ACHN (cell line): ENCODE data around the gene SORBS1.

ENCODE experiments used
- DNase-seq: peaks from one replicate; pipeline ENCODE4 v3.0.0-alpha.2; 2015
- in situ Hi-C: cut with HindIII; loops from 2 replicates; pipeline ENCODE4 v1.10.0; 2017; ENCODE audit warnings: low sequenced_read_pairs, low pct_ligation_motif_present, low pct_unique_long_range_greater_than_20kb

SORBS1 gene

GRCh38 chr10:95411635-95412034, 149.5 kb downstream of the SORBS1 start:
- in situ Hi-C loops, result loop anchor here (25.0 kb wide), 1 partner anchor 201 kb away; no protein-coding TSS in a partner anchor
- no peak for DNase-seq

DNA sequence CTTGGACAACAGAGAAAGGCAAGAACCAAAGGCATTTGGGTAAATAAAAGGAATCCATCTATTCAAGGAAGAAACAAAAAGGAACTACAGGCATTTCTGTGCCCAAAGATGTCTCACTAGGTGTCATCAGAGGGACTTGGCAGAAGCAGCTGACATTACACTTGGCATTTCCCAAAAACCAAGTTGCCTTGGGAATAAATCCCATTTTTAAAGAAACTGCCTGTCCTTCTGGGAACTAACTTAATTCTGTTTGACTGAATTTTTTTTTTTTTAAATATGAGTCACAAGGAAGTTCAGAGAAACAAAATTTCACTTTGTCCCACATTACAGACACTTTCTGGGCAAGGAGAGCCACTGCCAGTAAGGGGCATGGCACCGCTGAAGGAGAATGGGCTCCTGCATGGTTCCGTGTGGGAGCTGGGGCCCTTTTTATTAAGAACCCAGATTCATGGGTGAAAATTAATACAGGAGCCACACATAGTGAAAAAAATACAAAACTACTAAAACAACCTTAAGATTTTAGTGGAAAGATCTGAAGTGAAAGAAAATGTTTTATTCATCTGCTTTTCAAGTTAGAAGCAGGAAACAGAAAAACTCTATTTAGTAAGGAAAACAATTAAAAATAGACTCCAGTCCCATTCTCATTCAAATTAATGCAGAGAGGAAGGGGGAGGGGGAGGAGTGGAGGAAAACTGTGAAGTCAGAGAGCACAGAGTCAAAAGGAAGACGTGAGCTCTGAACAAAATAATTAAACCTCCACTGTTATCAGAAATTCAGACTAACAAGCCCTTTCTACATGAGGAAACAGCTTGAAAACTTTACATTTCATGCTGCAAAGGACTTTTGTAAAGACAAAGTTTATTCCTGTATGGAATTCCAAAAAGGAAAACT, 151.9 kb downstream of the SORBS1 start:
- no peak for DNase-seq
- in situ Hi-C loops, result loop anchor here (25.0 kb wide), 1 partner anchor 203 kb away; no protein-coding TSS in a partner anchor

DNA sequence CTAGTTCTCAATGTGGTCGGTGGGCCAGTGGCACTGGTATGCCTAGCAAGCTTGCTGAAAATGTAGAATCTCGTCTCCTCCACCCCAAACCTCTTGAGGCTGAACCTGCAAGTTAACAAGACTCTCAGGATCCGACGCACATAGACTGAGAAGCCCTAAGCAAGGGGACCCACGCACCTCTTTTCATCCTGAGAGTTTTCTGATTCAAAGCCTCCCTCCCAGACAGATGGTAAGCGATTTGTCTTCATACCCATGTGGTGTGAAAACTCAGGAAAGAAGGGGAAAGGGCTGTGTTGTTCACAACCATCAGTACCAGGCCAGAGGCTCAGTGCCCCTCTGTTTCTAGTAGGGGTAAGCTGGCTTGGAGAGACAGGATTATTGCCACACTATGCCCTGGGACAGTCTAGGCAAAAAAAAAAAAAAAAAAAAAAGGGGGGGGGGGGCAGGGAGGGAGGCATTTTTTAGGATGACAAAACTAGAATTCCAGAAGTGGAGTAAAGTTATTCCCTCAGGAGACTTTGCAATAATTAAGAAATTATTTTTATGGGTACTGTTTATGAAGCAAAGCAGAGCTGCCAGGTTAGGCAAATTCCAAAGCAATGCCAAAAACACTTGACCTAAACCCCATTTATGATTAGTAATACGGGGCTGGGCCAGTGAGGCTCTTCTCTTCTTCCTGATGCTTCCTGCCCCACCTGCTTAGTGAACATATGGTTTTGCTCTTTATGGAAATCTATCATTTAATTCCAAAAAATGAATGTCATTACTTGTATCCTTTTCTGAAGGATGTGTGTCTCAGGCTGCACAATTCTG, 152.8 kb downstream of the SORBS1 start:
- no peak for DNase-seq
- in situ Hi-C loops, result loop anchor here (25.0 kb wide), 1 partner anchor 204 kb away; no protein-coding TSS in a partner anchor

GRCh38 chr10:95407546-95407945, 153.6 kb downstream of the SORBS1 start:
- DNase-seq, result no peak
- in situ Hi-C loops, result loop anchor here (25.0 kb wide), 1 partner anchor 205 kb away; no protein-coding TSS in a partner anchor

GRCh38 chr10:95406651-95407280, 154.4 kb downstream of the SORBS1 start:
- no peak for DNase-seq
- in situ Hi-C loops, result loop anchor here (25.0 kb wide), 1 partner anchor 206 kb away; no protein-coding TSS in a partner anchor

DNA sequence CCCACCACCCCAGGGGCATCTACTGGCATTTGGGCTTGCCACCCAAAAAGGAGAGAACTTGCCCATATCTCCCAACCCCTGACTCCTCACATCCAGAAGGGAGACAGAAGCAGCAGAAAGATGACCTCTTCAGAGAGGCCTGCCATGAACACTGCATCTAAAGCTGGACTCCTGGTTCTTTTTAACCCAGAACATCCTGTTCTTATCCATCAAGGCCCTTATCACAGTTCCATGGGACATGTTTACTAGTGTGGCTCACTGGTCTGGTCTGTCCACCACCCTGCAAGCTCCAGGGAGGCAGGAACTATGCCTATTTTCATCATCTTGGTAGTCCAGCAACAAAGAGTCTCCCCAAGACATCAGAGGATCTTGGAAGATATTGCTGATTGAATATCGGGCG, 155.5 kb downstream of the SORBS1 start:
- no peak for DNase-seq

DNA sequence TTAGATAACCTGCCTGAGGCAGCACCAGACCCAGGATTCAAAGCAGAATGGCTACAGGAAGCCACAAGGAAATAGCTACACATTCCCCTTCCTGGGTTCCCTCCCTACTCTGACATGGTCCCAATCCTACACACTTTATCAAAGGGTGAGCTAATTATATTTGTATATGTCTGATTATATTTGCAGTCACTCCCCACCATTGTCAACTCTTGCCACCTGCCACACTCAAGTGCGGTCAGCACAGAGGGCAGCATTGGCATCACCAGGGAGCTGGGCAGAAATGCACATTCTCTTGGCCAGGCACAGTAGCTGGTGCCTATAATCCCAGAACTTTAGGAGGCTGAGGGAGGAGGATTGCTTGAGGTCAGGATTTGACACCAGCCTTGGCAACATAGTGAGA, 156.3 kb downstream of the SORBS1 start:
- in situ Hi-C loops, result loop anchor here (25.0 kb wide), 1 partner anchor 207 kb away; no protein-coding TSS in a partner anchor
- no peak for DNase-seq

More for the DNA sequence above, 155.5 kb downstream of the SORBS1 start:
- in situ Hi-C loops, result loop anchor here (25.0 kb wide), 1 partner anchor 207 kb away; no protein-coding TSS in a partner anchor

DNA sequence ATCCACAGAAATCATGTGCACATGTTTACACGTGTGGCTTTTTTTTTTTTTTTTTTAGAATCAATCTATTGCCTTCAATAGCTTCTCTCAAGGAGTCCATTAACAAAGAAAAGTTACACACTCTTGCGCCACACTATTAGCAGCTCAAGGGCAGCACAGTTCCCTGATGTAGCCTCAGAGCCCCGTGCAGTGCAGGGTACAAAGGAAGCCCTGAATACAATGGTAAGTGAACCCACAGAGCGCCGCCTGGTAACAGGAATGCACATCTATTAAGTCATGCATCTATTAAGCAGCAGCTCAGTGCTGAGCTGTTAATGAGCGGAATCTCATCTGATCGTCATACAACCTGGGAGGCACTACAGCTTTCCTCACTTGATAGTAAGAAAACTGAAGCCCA, 156.7 kb downstream of the SORBS1 start:
- no peak for DNase-seq
- in situ Hi-C loops, result loop anchor here (25.0 kb wide), 1 partner anchor 208 kb away; no protein-coding TSS in a partner anchor

GRCh38 chr10:95403700-95404461, 157.3 kb downstream of the SORBS1 start:
- in situ Hi-C loops, result loop anchor here (25.0 kb wide), 1 partner anchor 208 kb away; no protein-coding TSS in a partner anchor
- DNase-seq, result no peak

- DNase-seq, result no peak
- in situ Hi-C loops, result loop anchor here (25.0 kb wide), 1 partner anchor 210 kb away; no protein-coding TSS in a partner anchor
Observed at GRCh38 chr10:95401704-95402469, 159.3 kb downstream of the SORBS1 start.

DNA sequence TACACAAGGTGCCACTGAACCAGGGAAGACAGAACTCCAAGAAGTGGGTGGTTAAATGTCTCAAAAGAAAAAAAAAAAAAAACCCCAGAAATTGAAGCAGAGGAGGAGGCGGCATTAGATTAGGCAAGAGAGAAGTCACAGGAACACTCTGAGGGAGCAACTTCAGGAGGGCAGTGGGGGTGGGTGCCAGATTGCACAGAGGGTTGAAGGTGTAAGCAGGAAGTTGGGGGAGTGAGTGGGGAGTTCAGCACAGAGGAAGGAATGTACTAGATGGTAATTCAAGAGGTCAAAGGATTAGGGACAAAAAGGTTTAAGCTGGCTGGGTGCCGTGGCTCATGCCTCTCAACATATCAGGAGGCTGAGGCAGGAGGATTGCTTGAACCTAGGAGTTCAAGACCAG, 160.4 kb downstream of the SORBS1 start:
- in situ Hi-C loops, result loop anchor here (25.0 kb wide), 1 partner anchor 212 kb away; no protein-coding TSS in a partner anchor
- no peak for DNase-seq

- no peak for DNase-seq
- in situ Hi-C loops, result no loop called here
Observed at GRCh38 chr10:95399183-95399582, 162.0 kb downstream of the SORBS1 start.

DNA sequence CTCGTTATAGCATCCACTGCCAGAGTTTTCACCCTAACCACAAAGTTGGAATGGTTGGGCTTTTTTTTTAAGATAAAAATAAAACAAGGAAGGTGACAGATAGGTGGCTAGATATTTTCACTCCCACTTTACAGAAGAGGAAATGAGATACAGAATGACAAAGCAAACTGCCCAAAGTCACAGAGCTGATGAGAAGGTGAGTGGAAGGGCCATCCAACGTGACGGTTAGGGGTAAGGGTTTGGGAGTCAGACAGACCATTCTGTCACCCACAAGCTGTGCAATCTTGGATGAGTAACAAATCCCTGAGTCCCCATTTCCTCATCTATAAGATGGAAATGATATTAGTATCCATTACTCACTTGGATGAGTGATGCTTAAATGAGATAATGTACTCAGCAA, 163.4 kb downstream of the SORBS1 start:
- DNase-seq, result no peak
- in situ Hi-C loops, result no loop called here

GRCh38 chr10:95395947-95396449, 165.2 kb downstream of the SORBS1 start:
- in situ Hi-C loops, result no loop called here
- DNase-seq, result peak; percentile 36

DNA sequence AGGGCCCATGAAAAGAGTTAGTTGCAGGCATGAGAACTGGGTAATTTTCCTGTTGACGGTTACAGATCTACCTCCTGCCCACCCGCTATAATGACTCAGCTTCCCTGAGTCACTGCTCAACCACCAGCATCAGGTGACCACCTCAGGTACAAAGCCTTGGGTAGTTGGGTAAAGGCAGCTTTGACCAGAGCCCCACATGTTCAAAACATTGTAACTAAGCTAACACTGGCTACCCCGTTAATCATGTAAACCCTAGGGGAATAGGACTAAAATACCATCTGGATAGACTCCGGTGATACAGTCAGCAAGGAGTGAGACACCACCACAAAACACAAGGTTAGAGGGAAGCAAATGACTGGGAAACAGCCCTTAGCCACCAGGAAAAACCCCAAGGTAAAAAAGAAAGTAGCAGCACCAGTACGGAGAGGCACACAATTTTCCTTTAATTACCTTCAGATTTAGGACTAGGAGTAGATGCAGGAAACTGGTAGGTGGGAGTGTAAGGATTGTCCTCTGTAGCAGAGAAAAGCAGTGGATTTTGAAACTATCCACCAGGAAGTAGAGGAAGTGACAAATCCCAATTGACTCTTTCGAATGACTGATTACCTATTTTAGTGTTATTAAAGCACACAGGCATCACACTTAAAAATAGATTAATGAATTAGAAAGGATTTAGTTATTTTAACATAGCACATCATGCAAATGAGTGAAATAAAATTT, 166.8 kb downstream of the SORBS1 start:
- in situ Hi-C loops, result no loop called here
- peak; percentile 44 for DNase-seq

DNA sequence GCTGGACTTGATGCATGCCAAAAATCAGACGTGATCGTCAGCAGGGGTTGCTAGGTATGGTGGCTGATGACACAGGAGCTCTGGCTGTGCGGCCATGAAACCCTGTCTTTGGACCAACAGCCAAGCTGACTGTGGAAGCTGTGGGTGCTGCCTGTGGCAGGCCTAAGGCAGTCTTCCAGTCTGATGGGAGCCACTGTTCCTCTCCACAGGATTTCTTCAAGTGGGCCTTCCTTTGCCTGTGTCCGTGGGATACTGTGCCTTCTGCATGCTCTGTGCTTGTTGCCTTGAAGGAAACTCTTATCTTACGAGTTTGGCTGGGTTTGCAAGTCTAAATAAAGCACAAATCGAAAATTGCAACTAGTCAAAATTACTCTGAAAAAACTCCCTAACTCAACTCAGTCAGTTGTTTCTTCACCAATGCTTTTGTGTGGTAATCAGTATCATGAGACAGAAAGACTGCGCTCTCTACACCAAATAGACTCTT, 168.4 kb downstream of the SORBS1 start:
- in situ Hi-C loops, result no loop called here
- DNase-seq, result no peak
